ENCODE data around the gene EZH1.

EZH1 gene

GRCh38 chr17:42740699-42741098 is 4.1 kb downstream of the EZH1 start:
- no peak overlapping the region for H3K4me3 ChIP-seq (ENCODE audit: low read depth, low read length)
- no peak for DNase-seq (ENCODE audit: low read depth, low spot score)
- ChIA-PET POLR2A (no interaction called here), CTCF (interaction anchor here (0.7 to 1.8 kb wide), 5 partner anchors 16 to 84 kb away, joined by 3 to 9 read pairs (median 3); partner anchors contain the start of gene BECN1)
- TF ChIP-seq CTCF (IDR thresholded peaks at IDR 0.05; ENCODE audit: insufficient read depth, low read length, missing control alignments) = no peak

- TF ChIP-seq CTCF (IDR thresholded peaks at IDR 0.05; ENCODE audit: insufficient read depth, low read length, missing control alignments) = no peak
- no peak for DNase-seq (ENCODE audit: low read depth, low spot score)
- no peak overlapping the region for H3K4me3 ChIP-seq (ENCODE audit: low read depth, low read length)
- CTCF ChIA-PET = interaction anchor here (1.0 to 1.9 kb wide), 8 partner anchors 12 to 212 kb away, joined by 3 to 6 read pairs (median 3); partner anchors contain the start of gene BECN1
- POLR2A ChIA-PET = no interaction called here
These were observed 19.7 kb downstream of the EZH1 start for GRCh38 chr17:42725143-42725542.

GRCh38 chr17:42723636-42724035 is 21.2 kb downstream of the EZH1 start:
- DNase-seq (ENCODE audit: low read depth, low spot score) = no peak
- POLR2A ChIA-PET = no interaction called here
- CTCF ChIA-PET = interaction anchor here (1.9 kb wide), 1 partner anchor 10 kb away, joined by 6 read pairs; no protein-coding TSS in a partner anchor
- H3K4me3 ChIP-seq (ENCODE audit: low read depth, low read length) = no peak overlapping the region
- no peak for TF ChIP-seq CTCF (IDR thresholded peaks at IDR 0.05; ENCODE audit: insufficient read depth, low read length, missing control alignments)

- CTCF ChIA-PET = interaction anchor here (0.8 to 4.1 kb wide), 9 partner anchors 9 to 208 kb away, joined by 3 to 32 read pairs (median 6); partner anchors contain the start of genes BECN1 and RAMP2
- POLR2A ChIA-PET = interaction anchor here (0.7 kb wide), 1 partner anchor 8 kb away, joined by 4 read pairs; no protein-coding TSS in a partner anchor
- H3K4me3 ChIP-seq (ENCODE audit: low read depth, low read length) = no peak overlapping the region
- TF ChIP-seq CTCF (IDR thresholded peaks at IDR 0.05; ENCODE audit: insufficient read depth, low read length, missing control alignments) = peak; percentile 57
- no peak for DNase-seq (ENCODE audit: low read depth, low spot score)
These were observed 23.8 kb downstream of the EZH1 start for GRCh38 chr17:42720996-42721583.

GRCh38 chr17:42709561-42709960 is 35.3 kb downstream of the EZH1 start:
- POLR2A ChIA-PET = no interaction called here
- no peak for TF ChIP-seq CTCF (IDR thresholded peaks at IDR 0.05; ENCODE audit: insufficient read depth, low read length, missing control alignments)
- DNase-seq (ENCODE audit: low read depth, low spot score) = no peak
- CTCF ChIA-PET = interaction anchor here (0.8 to 3.0 kb wide), 9 partner anchors 10 to 219 kb away, joined by 3 to 19 read pairs (median 3); partner anchors contain the start of gene BECN1
- H3K4me3 ChIP-seq (ENCODE audit: low read depth, low read length) = no peak overlapping the region

GRCh38 chr17:42708588-42708987 is 36.3 kb downstream of the EZH1 start:
- TF ChIP-seq CTCF (IDR thresholded peaks at IDR 0.05; ENCODE audit: insufficient read depth, low read length, missing control alignments) = no peak
- POLR2A ChIA-PET = no interaction called here
- no peak overlapping the region for H3K4me3 ChIP-seq (ENCODE audit: low read depth, low read length)
- CTCF ChIA-PET = interaction anchor here (0.9 to 3.0 kb wide), 5 partner anchors 11 to 220 kb away, joined by 3 to 19 read pairs (median 4); partner anchors contain the start of gene BECN1
- DNase-seq (ENCODE audit: low read depth, low spot score) = no peak

Data from AG04449 (cell line).